IMR-90 (cell line): ENCODE results near the gene CRBN. TPM values are rescaled to one million over a fixed set of nuclear protein-coding genes. Genes with fewer than 3 reads are reported as not detected.

Experiments
- ATAC-seq: fragments of 200-7000 bp; cut with Tn5 transposase; 2 replicates; pipeline ENCODE4 v1.9.1; 2020; ENCODE audit warnings: low read depth, mild to moderate bottlenecking, moderate library complexity
- BruUV-seq: library from RNA; stranded (reverse); fragments of 400-500 nt; replicated peaks from 2 replicates; lab custom pipeline; 2021; lab: Mats Ljungman, UMichigan
- CTCF ChIA-PET: fragments of 300-600 bp; formaldehyde crosslinking; extraction: SDS; loops from one replicate; lab custom pipeline; 2021; ENCODE audit warnings: antibody characterized with exemption; lab: Yijun Ruan, JAX
- POLR2A ChIA-PET: fragments of 300-600 bp; sonication (Branson Sonifier 250); formaldehyde crosslinking; loops from one replicate; lab custom pipeline; 2022; ENCODE audit warnings: antibody characterized with exemption; ENCODE audit not compliant: unreplicated experiment; lab: Charles Lee
- DNase-seq: peaks from one replicate; pipeline ENCODE4 v3.0.0; 2013
- H2AFZ ChIP-seq: replicated peaks from 2 replicates; pipeline ENCODE3; 2013; ENCODE audit warnings: low read length, mild to moderate bottlenecking; ENCODE audit not compliant: poor library complexity
- H2AK5ac ChIP-seq: 2 replicates; pipeline ENCODE4 v1.6.1; 2013; ENCODE audit warnings: low read depth, low read length, inconsistent platforms
- H2AK9ac ChIP-seq: replicated peaks from 2 replicates; pipeline ENCODE3; 2013; ENCODE audit warnings: mild to moderate bottlenecking, low read depth, low read length, moderate library complexity; ENCODE audit not compliant: poor library complexity
- H2BK120ac ChIP-seq: 2 replicates; pipeline ENCODE4 v1.6.1; 2013; ENCODE audit warnings: low read depth, low read length, inconsistent platforms
- H2BK15ac ChIP-seq: 3 replicates; pipeline ENCODE4 v1.6.1; 2013; ENCODE audit warnings: low read depth, low read length, inconsistent platforms
- H2BK20ac ChIP-seq: 2 replicates; pipeline ENCODE4 v1.6.1; 2013; ENCODE audit warnings: low read depth, mild to moderate bottlenecking, inconsistent platforms, low read length, moderate library complexity
- H2BK5ac ChIP-seq: 2 replicates; pipeline ENCODE4 v1.6.1; 2013; ENCODE audit warnings: mild to moderate bottlenecking, low read depth, low read length, inconsistent platforms; ENCODE audit not compliant: poor library complexity, severe bottlenecking
- H3K14ac ChIP-seq: replicated peaks from 2 replicates; pipeline ENCODE4 v1.6.1; 2013; ENCODE audit warnings: low read depth, low read length, inconsistent platforms
- H3K18ac ChIP-seq: 2 replicates; pipeline ENCODE4 v1.6.1; 2013; ENCODE audit warnings: low read depth, low read length, control low read depth
- H3K23ac ChIP-seq: 2 replicates; pipeline ENCODE4 v1.6.1; 2013; ENCODE audit warnings: low read depth, low read length, inconsistent platforms
- H3K27ac ChIP-seq: 2 replicates; pipeline ENCODE4 v1.5.1; 2013; ENCODE audit warnings: mild to moderate bottlenecking, control low read depth, low read length; ENCODE audit not compliant: insufficient read depth
- H3K27me3 ChIP-seq: 2 replicates; pipeline ENCODE4 v1.6.1; 2013; ENCODE audit warnings: low read length; ENCODE audit not compliant: control insufficient read depth, insufficient read depth
- H3K36me3 ChIP-seq: 2 replicates; pipeline ENCODE4 v1.6.1; 2013; ENCODE audit warnings: low read length, mixed read lengths; ENCODE audit not compliant: control insufficient read depth, insufficient read depth
- H3K4ac ChIP-seq: 2 replicates; pipeline ENCODE4 v1.6.1; 2013; ENCODE audit warnings: low read depth, low read length, inconsistent platforms
- H3K4me1 ChIP-seq: 2 replicates; pipeline ENCODE4 v1.6.1; 2013; ENCODE audit warnings: low read length, mixed read lengths; ENCODE audit not compliant: control insufficient read depth, insufficient read depth
- H3K4me2 ChIP-seq: 2 replicates; pipeline ENCODE4 v1.6.1; 2013; ENCODE audit warnings: low read depth, mild to moderate bottlenecking, control low read depth, low read length, moderate library complexity
- H3K4me3 ChIP-seq: 2 replicates; pipeline ENCODE4 v1.5.1; 2013; ENCODE audit warnings: low read depth, mild to moderate bottlenecking, control low read depth, low read length, moderate library complexity; ENCODE audit not compliant: insufficient read depth
- H3K56ac ChIP-seq: 2 replicates; pipeline ENCODE4 v1.6.1; 2013; ENCODE audit warnings: low read length, inconsistent platforms; ENCODE audit not compliant: insufficient read depth; ENCODE audit errors: extremely low read depth
- H3K79me1 ChIP-seq, 2 experiments: 2 replicates each; pipeline ENCODE4 v1.6.1; 2013; ENCODE audit warnings: low read length in 2 of 2, inconsistent platforms in 1 of 2, low read depth in 1 of 2
- H3K9ac ChIP-seq: 2 replicates; pipeline ENCODE4 v1.6.1; 2013; ENCODE audit warnings: low read depth, low read length, control low read depth
- H3K9me1 ChIP-seq: 2 replicates; pipeline ENCODE4 v1.6.1; 2013; ENCODE audit warnings: low read length, inconsistent platforms; ENCODE audit not compliant: insufficient read depth
- H3K9me3 ChIP-seq: 2 replicates; pipeline ENCODE4 v1.6.1; 2013; ENCODE audit warnings: low read length; ENCODE audit not compliant: control insufficient read depth, insufficient read depth
- H4K20me1 ChIP-seq: 2 replicates; pipeline ENCODE4 v1.6.1; 2013; ENCODE audit warnings: low read length, inconsistent platforms; ENCODE audit not compliant: insufficient read depth
- H4K5ac ChIP-seq: 2 replicates; pipeline ENCODE4 v1.6.1; 2013; ENCODE audit warnings: mild to moderate bottlenecking, low read depth, low read length, control low read depth
- H4K8ac ChIP-seq, 2 experiments: 2 replicates each; pipeline ENCODE4 v1.6.1; 2013; ENCODE audit warnings: low read depth in 2 of 2, low read length in 2 of 2, control low read depth in 1 of 2, inconsistent platforms in 1 of 2
- H4K91ac ChIP-seq: 2 replicates; pipeline ENCODE4 v1.6.1; 2013; ENCODE audit warnings: low read depth, low read length, inconsistent platforms; ENCODE audit not compliant: insufficient read depth
- BHLHE40 ChIP-seq: fragments of 150-350 bp; IDR thresholded peaks from 2 replicates; pipeline ENCODE4 v1.6.1; 2016; ENCODE audit warnings: mild to moderate bottlenecking, low read depth, low read length
- CEBPB ChIP-seq: IDR thresholded peaks from 2 replicates; pipeline ENCODE4 v1.6.1; 2012; ENCODE audit warnings: low read depth, low read length, improper control_type of control experiment
- CHD1 ChIP-seq: IDR thresholded peaks from 2 replicates; pipeline ENCODE4 v1.6.1; 2012; ENCODE audit warnings: low read depth, low read length, improper control_type of control experiment
- CTCF ChIP-seq: conservative IDR thresholded peaks from 2 replicates; pipeline ENCODE4 v1.5.1; 2012; ENCODE audit warnings: mild to moderate bottlenecking, low read depth, low read length, improper control_type of control experiment
- ELK1 ChIP-seq: fragments of 150-350 bp; IDR thresholded peaks from 2 replicates; pipeline ENCODE4 v1.6.1; 2016; ENCODE audit warnings: low read depth, mild to moderate bottlenecking, low read length, moderate library complexity, borderline replicate concordance
- FOS ChIP-seq: fragments of 150-350 bp; IDR thresholded peaks from 2 replicates; pipeline ENCODE4 v1.6.1; 2016; ENCODE audit warnings: low read depth, low read length
- MAFK ChIP-seq: IDR thresholded peaks from 2 replicates; pipeline ENCODE4 v1.6.1; 2012; ENCODE audit warnings: low read depth, low read length, improper control_type of control experiment
- MAZ ChIP-seq: IDR thresholded peaks from 2 replicates; pipeline ENCODE4 v1.6.1; 2012; ENCODE audit warnings: low read depth, mild to moderate bottlenecking, low read length, improper control_type of control experiment, moderate library complexity, borderline replicate concordance
- MXI1 ChIP-seq: IDR thresholded peaks from 2 replicates; pipeline ENCODE4 v1.6.1; 2012; ENCODE audit warnings: low read depth, mild to moderate bottlenecking, low read length, moderate library complexity, borderline replicate concordance
- NFE2L2 ChIP-seq: fragments of 150-350 bp; IDR thresholded peaks from 2 replicates; pipeline ENCODE4 v1.6.1; 2016; ENCODE audit warnings: low read depth, mild to moderate bottlenecking, low read length
- POLR2A ChIP-seq: IDR thresholded peaks from 2 replicates; pipeline ENCODE4 v1.6.1; 2012; ENCODE audit warnings: mild to moderate bottlenecking, low read depth, low read length
- RAD21 ChIP-seq: IDR thresholded peaks from 2 replicates; pipeline ENCODE4 v1.6.1; 2012; ENCODE audit warnings: low read length, improper control_type of control experiment
- RCOR1 ChIP-seq: IDR thresholded peaks from 2 replicates; pipeline ENCODE4 v1.6.1; 2012; ENCODE audit warnings: mild to moderate bottlenecking, low read length, improper control_type of control experiment; ENCODE audit not compliant: insufficient replicate concordance
- RFX5 ChIP-seq: IDR thresholded peaks from 2 replicates; pipeline ENCODE4 v1.8.0; 2012; ENCODE audit warnings: low read depth, mild to moderate bottlenecking, low read length, moderate library complexity
- SMC3 ChIP-seq: fragments of 150-350 bp; IDR thresholded peaks from 2 replicates; pipeline ENCODE4 v1.6.1; 2016; ENCODE audit warnings: low read depth, mild to moderate bottlenecking, antibody characterized with exemption, low read length, moderate library complexity
- USF2 ChIP-seq: fragments of 150-350 bp; IDR thresholded peaks from 2 replicates; pipeline ENCODE4 v1.6.1; 2017; ENCODE audit warnings: mild to moderate bottlenecking, antibody characterized with exemption, low read length, low read depth
- WGBS, 2 experiments: methylation state at CpG; one replicate each; pipeline versions ENCODE4 v1.1.5 to v1.1.7; 2013; ENCODE audit warnings: missing lambda C conversion rate in 2 of 2; ENCODE audit not compliant: insufficient read length in 1 of 2; ENCODE audit errors: extremely low coverage in 2 of 2; 5-methylcytosine and 5-hydroxymethylcytosine counted together
- dilution Hi-C: fragments of 300-500 bp; cut with HindIII; formaldehyde crosslinking; loops from one replicate; pipeline ENCODE4 v1.14.3; 2018; ENCODE audit warnings: low sequenced_read_pairs; ENCODE audit not compliant: unreplicated experiment
- in situ Hi-C: fragments of 300-500 bp; cut with MboI; formaldehyde crosslinking; loops from 3 replicates; pipeline ENCODE4 v1.14.3; 2019; ENCODE audit warnings: low sequenced_read_pairs, inconsistent platforms, mixed read lengths
- intact Hi-C: fragments of 100-400 bp; cut with micrococcal nuclease; formaldehyde crosslinking; loops from 2 replicates; pipeline ENCODE4 v1.10.0; 2022
- polyA plus RNA-seq, 3 experiments: library from polyadenylated mRNA; depleted of rRNA; stranded (reverse); fragments of >200 nt; gene quantifications; 2 replicates each; pipeline ENCODE4 v1.2.3, GENCODE V29; 2012; ENCODE audit warnings: low replicate concordance in 1 of 3
- total RNA-seq: library from RNA; depleted of rRNA; stranded (reverse); fragments of >200 nt; gene quantifications from 2 replicates; pipeline ENCODE4 v1.2.3, GENCODE V29; 2012

Gene CRBN
- total and polyA plus RNA-seq, 2 of the 4 experiments (the other 2 are of a cell fraction) = 21.8 to 33.9 TPM

- H4K20me1 ChIP-seq = no peaks in the 10 kb centered on the region
- no peak overlapping the region for H3K56ac ChIP-seq
- no peak overlapping the region for H4K91ac ChIP-seq
- no peaks in the 10 kb centered on the region for H3K9me1 ChIP-seq
- no peak overlapping the region for H4K8ac ChIP-seq
- H3K27me3 ChIP-seq = no peaks in the 10 kb centered on the region
- WGBS, 2 experiments = no CpG with 5 or more reads among the region's 1 CpG
- no peak overlapping the region for H2BK120ac ChIP-seq
- no peak overlapping the region for H3K9ac ChIP-seq
- H3K27ac ChIP-seq = no peak overlapping the region
- H3K14ac ChIP-seq = no peak overlapping the region
- H2AK5ac ChIP-seq = no peak overlapping the region
- no peak overlapping the region for H3K23ac ChIP-seq
- no peak overlapping the region for H3K4ac ChIP-seq
- CTCF ChIA-PET = no interaction called here
- ATAC-seq (no peak), DNase-seq (no peak)
- no peak overlapping the region for H3K4me3 ChIP-seq
- H3K9me3 ChIP-seq = no peaks in the 10 kb centered on the region
- H2AFZ ChIP-seq = no peak overlapping the region
- H3K4me1 ChIP-seq = no peaks in the 10 kb centered on the region; the same call in 1 of the 2 replicates
- H4K5ac ChIP-seq = no peak overlapping the region
- dilution Hi-C loops (no loop called here), in situ Hi-C loops (no loop called here), intact Hi-C loops (loop anchor here (2.0 kb wide), 1 partner anchor 15 kb away; no protein-coding TSS in a partner anchor)
- H2BK5ac ChIP-seq = no peak overlapping the region
- H3K79me1 ChIP-seq = peaks cover 0 to 6% of the 10 kb centered on the region in 2 experiments; a peak in 2 of 4 replicates
- H2BK20ac ChIP-seq = no peak overlapping the region
- POLR2A ChIA-PET = no interaction called here
- no peak overlapping the region for H3K18ac ChIP-seq
- H3K4me2 ChIP-seq = no peak overlapping the region
- BruUV-seq = no TSS peak
- TF ChIP-seq USF2 = no peak
- TF ChIP-seq MXI1 = no peak
- no peak for TF ChIP-seq SMC3
- TF ChIP-seq CTCF = no peak
- no peak for TF ChIP-seq BHLHE40
- TF ChIP-seq CEBPB = no peak
- TF ChIP-seq RCOR1 = no peak
- no peak for TF ChIP-seq CHD1
- TF ChIP-seq ELK1 = no peak
- no peak for TF ChIP-seq MAZ
- TF ChIP-seq FOS = no peak
- TF ChIP-seq MAFK = no peak
- TF ChIP-seq POLR2A = no peak
- TF ChIP-seq RAD21 = no peak
- TF ChIP-seq NFE2L2 = no peak
- no peak for TF ChIP-seq RFX5
- no peak overlapping the region for H2BK15ac ChIP-seq
- H2AK9ac ChIP-seq = no peak overlapping the region
- H3K36me3 ChIP-seq = peaks cover 27% of the 10 kb centered on the region
These were observed 29.9 kb downstream of the CRBN start for GRCh38 chr3:3149560-3149959.
